Measurements from ENCODE around the gene KREMEN2. TPM values are rescaled to one million over a fixed set of nuclear protein-coding genes. Genes with fewer than 3 reads are reported as not detected.

Gene KREMEN2
- total RNA-seq, 2 experiments from 2014 or later = 0.08 TPM; not detected in 1

Other genes starting within 250 kb of the KREMEN2 start
- 1 to 10 TPM; 1.5 to 1.7 TPM for gene PRSS27, start 244.1 kb upstream of the KREMEN2 start, total RNA-seq
- 100 to 1,000 TPM; 512 to 565 TPM for gene SRRM2, start 211.6 kb upstream of the KREMEN2 start, total RNA-seq
- gene ELOB, start 187.0 kb upstream of the KREMEN2 start, total RNA-seq = 100 to 1,000 TPM; 224 to 249 TPM
- not detected for gene PRSS33, start 176.7 kb upstream of the KREMEN2 start, total RNA-seq
- gene PRSS41, start 165.8 kb upstream of the KREMEN2 start, total RNA-seq = not detected
- gene PRSS21, start 147.0 kb upstream of the KREMEN2 start, total RNA-seq = under 1 TPM; 0.27 to 0.67 TPM
- 1 to 10 TPM; 2.3 to 3.1 TPM for gene ZG16B, start 134.0 kb upstream of the KREMEN2 start, total RNA-seq
- gene PRSS22, start 106.1 kb upstream of the KREMEN2 start, total RNA-seq = not detected
- gene FLYWCH2, start 81.1 kb upstream of the KREMEN2 start, total RNA-seq = 10 to 100 TPM; 16.8 to 21.0 TPM
- gene FLYWCH1, start 52.3 kb upstream of the KREMEN2 start, total RNA-seq = 10 to 100 TPM; 46.8 to 52.7 TPM
- gene PAQR4, start 5.1 kb downstream of the KREMEN2 start, total RNA-seq = 10 to 100 TPM; 49.7 to 50.9 TPM
- 100 to 1,000 TPM; 122 to 151 TPM for gene PKMYT1, start 16.2 kb downstream of the KREMEN2 start, total RNA-seq
- gene CLDN9, start 48.6 kb downstream of the KREMEN2 start, total RNA-seq = not detected
- not detected for gene CLDN6, start 53.9 kb downstream of the KREMEN2 start, total RNA-seq
- gene TNFRSF12A, start 56.1 kb downstream of the KREMEN2 start, total RNA-seq = 1 to 10 TPM; 1.8 to 2.1 TPM
- gene HCFC1R1, start 59.7 kb downstream of the KREMEN2 start, total RNA-seq = 10 to 100 TPM; 38.3 to 44.1 TPM
- gene THOC6, start 59.8 kb downstream of the KREMEN2 start, total RNA-seq = 10 to 100 TPM; 49.5 to 58.4 TPM
- under 1 TPM; 0.20 to 0.23 TPM for gene BICDL2, start 72.7 kb downstream of the KREMEN2 start, total RNA-seq
- gene MMP25, start 82.3 kb downstream of the KREMEN2 start, total RNA-seq = 10 to 100 TPM; 18.1 to 19.8 TPM
- 1,000 to 10,000 TPM; 2,973 to 3,212 TPM for gene IL32, start 101.4 kb downstream of the KREMEN2 start, total RNA-seq
- under 1 TPM; 0.29 to 0.35 TPM for gene ZSCAN10, start 135.0 kb downstream of the KREMEN2 start, total RNA-seq
- not detected for gene ZNF205, start 148.3 kb downstream of the KREMEN2 start, total RNA-seq
- 10 to 100 TPM in 1 of 2 experiments, 1 to 10 TPM in 1; 9.9 to 11.1 TPM for gene ZNF213, start 170.8 kb downstream of the KREMEN2 start, total RNA-seq
- not detected for gene OR1F1, start 223.9 kb downstream of the KREMEN2 start, total RNA-seq